HepG2 (cell line): ENCODE measurements around the gene SULT2A1. TPM values are rescaled to one million over a fixed set of nuclear protein-coding genes. Genes with fewer than 3 reads are reported as not detected.

Experiments
- ATAC-seq: fragments of 200-7000 bp; cut with Tn5 transposase; 3 replicates; pipeline ENCODE4 v1.9.1; 2020; ENCODE audit warnings: mild to moderate bottlenecking, moderate library complexity
- BruUV-seq: library from RNA; stranded (reverse); fragments of 400-500 nt; replicated peaks from 2 replicates; lab custom pipeline; 2021; lab: Mats Ljungman, UMichigan
- CTCF ChIA-PET: fragments of 300-600 bp; formaldehyde crosslinking; extraction: SDS; loops from one replicate; lab custom pipeline; 2021; ENCODE audit warnings: low total read pairs, inconsistent platforms, low intra/inter-chr PET ratio; lab: Yijun Ruan, JAX
- POLR2A ChIA-PET: fragments of 350-600 bp; sonication (Branson Sonifier 250); formaldehyde crosslinking; loops from one replicate; lab custom pipeline; 2020; ENCODE audit warnings: antibody characterized with exemption, inconsistent platforms; lab: Yijun Ruan, JAX
- DNase-seq: peaks from one replicate; pipeline ENCODE4 v3.0.0-alpha.2; 2015; ENCODE audit warnings: low spot score
- FAIRE-seq: peaks from 3 replicates; lab custom pipeline; 2011; peaks lifted over from hg19 to GRCh38; lab: Jason Lieb, UNC
- H2AFZ ChIP-seq: one replicate; pipeline ENCODE4 v1.6.1; 2011; ENCODE audit warnings: low read length, inconsistent platforms
- H3K27ac ChIP-seq: fragments of 300-600 bp; 3 replicates; pipeline ENCODE4 v1.8.0; 2011; ENCODE audit warnings: mixed run types, mild to moderate bottlenecking, mixed read lengths, low read length, inconsistent platforms; ENCODE audit not compliant: insufficient read depth; ENCODE audit errors: extremely low read length
- H3K27me3 ChIP-seq, 2 experiments: fragments of 200-600 bp in 1 of 2; 2 replicates in 1 of 2; 3 replicates in 1 of 2; pipeline versions ENCODE4 v1.6.0 to v1.8.0; 2011; ENCODE audit warnings: low read length in 2 of 2, mild to moderate bottlenecking in 2 of 2, moderate library complexity in 2 of 2, inconsistent platforms in 1 of 2; ENCODE audit not compliant: insufficient read depth in 2 of 2, control insufficient read depth in 1 of 2
- H3K36me3 ChIP-seq, 2 experiments: fragments of 200-600 bp in 1 of 2; replicated peaks in 1 of 2; 2 replicates in 1 of 2; 3 replicates in 1 of 2; pipeline versions ENCODE4 v1.5.1 to v1.8.0; 2011; ENCODE audit warnings: low read length in 2 of 2, inconsistent platforms in 1 of 2; ENCODE audit not compliant: insufficient read depth in 2 of 2, control insufficient read depth in 1 of 2
- H3K4me1 ChIP-seq: 2 replicates; pipeline ENCODE4 v1.5.1; 2012; ENCODE audit warnings: low read length, inconsistent platforms; ENCODE audit not compliant: insufficient read depth
- H3K4me2 ChIP-seq: 2 replicates; pipeline ENCODE4 v1.6.0; 2011; ENCODE audit warnings: low read depth, low read length, inconsistent platforms
- H3K4me3 ChIP-seq, 3 experiments: fragments of 200-600 bp in 1 of 3; sonication (generic), shearing (Covaris generic) in 1 of 3; replicated peaks in 1 of 3; 2 replicates each; pipeline ENCODE4 v1.5.1; 2011 to 2016; ENCODE audit warnings: low read length in 3 of 3, inconsistent platforms in 2 of 3, low read depth in 2 of 3, mild to moderate bottlenecking in 2 of 3, control low read depth in 1 of 3, mixed read lengths in 1 of 3; ENCODE audit not compliant: insufficient read depth in 1 of 3
- H3K79me2 ChIP-seq: one replicate; pipeline ENCODE4 v1.6.1; 2011; ENCODE audit warnings: low read length, inconsistent platforms; ENCODE audit not compliant: insufficient read depth
- H3K9ac ChIP-seq: 2 replicates; pipeline ENCODE4 v1.6.0; 2011; ENCODE audit warnings: mild to moderate bottlenecking, low read depth, low read length, inconsistent platforms; ENCODE audit not compliant: insufficient read depth
- H3K9me3 ChIP-seq: 2 replicates; pipeline ENCODE4 v1.5.1; 2012; ENCODE audit warnings: mild to moderate bottlenecking, low read length
- H4K20me1 ChIP-seq: 2 replicates; pipeline ENCODE4 v1.6.0; 2011; ENCODE audit warnings: inconsistent platforms, mild to moderate bottlenecking, low read length, moderate library complexity; ENCODE audit not compliant: insufficient read depth
- EEA1 ChIP-seq: sonication (generic); formaldehyde crosslinking; IDR thresholded peaks from 2 replicates; pipeline ENCODE4 v1.5.1; 2020; ENCODE audit warnings: mild to moderate bottlenecking, missing genetic modification reagents, borderline replicate concordance
- NFIC ChIP-seq: IDR thresholded peaks from 2 replicates; pipeline ENCODE4 v1.6.1; 2012; ENCODE audit warnings: mild to moderate bottlenecking, low read length, inconsistent platforms
- SIX1 ChIP-seq: sonication (generic); formaldehyde crosslinking; IDR thresholded peaks from 2 replicates; pipeline ENCODE4 v1.4.0; 2020; ENCODE audit warnings: missing genetic modification reagents, borderline replicate concordance
- TAF15 ChIP-seq: fragments of 200-400 bp; formaldehyde crosslinking; IDR thresholded peaks from one replicate; pipeline ENCODE4 v1.6.1; 2018; ENCODE audit warnings: mild to moderate bottlenecking, low read depth, low read length; ENCODE audit not compliant: poor library complexity, severe bottlenecking
- ZKSCAN8 ChIP-seq: IDR thresholded peaks from 2 replicates; pipeline ENCODE4 v1.6.1; 2016; ENCODE audit warnings: borderline replicate concordance, missing genetic modification reagents, missing compliant biosample characterization
- ZMYM2 ChIP-seq: sonication (generic); formaldehyde crosslinking; IDR thresholded peaks from 2 replicates; pipeline ENCODE4 v1.8.0; 2022; ENCODE audit warnings: mild to moderate bottlenecking, missing genetic modification reagents
- ZNF530 ChIP-seq: sonication (generic); formaldehyde crosslinking; IDR thresholded peaks from 2 replicates; pipeline ENCODE4 v1.5.0; 2020; ENCODE audit warnings: low read depth, mild to moderate bottlenecking, missing genetic modification reagents
- ZNF607 ChIP-seq: sonication (generic); formaldehyde crosslinking; IDR thresholded peaks from 2 replicates; pipeline ENCODE4 v1.5.1; 2020; ENCODE audit warnings: missing genetic modification reagents, mild to moderate bottlenecking, borderline replicate concordance
- ZNF703 ChIP-seq: sonication (generic); formaldehyde crosslinking; IDR thresholded peaks from 2 replicates; pipeline ENCODE4 v1.5.1; 2020; ENCODE audit warnings: missing genetic modification reagents, mild to moderate bottlenecking, moderate library complexity, borderline replicate concordance
- WGBS: methylation state at CpG from one replicate; pipeline ENCODE4 v1.1.6; 2017; ENCODE audit warnings: low lambda C conversion rate; 5-methylcytosine and 5-hydroxymethylcytosine counted together
- in situ Hi-C: cut with HindIII; loops from 2 replicates; pipeline ENCODE4 v1.10.0; 2017; ENCODE audit warnings: low pct_unique_long_range_greater_than_20kb; ENCODE audit not compliant: extremely low pct_ligation_motif_present
- intact Hi-C: fragments of 100-400 bp; cut with micrococcal nuclease; formaldehyde crosslinking; loops from one replicate; pipeline ENCODE4 v1.10.0; 2022; ENCODE audit not compliant: unreplicated experiment
- polyA plus RNA-seq, 8 experiments: library from polyadenylated mRNA; depleted of rRNA in 3 of 8; stranded (reverse) in 7 of 8; unstranded in 1 of 8; fragments of >200 nt; fragmentation: Illumina TruSeq in 4 of 8; extraction: Trizol in 4 of 8; gene quantifications; 2 replicates each; pipeline versions ENCODE4 v1.2.1 to v1.2.3, GENCODE V29; 2011 to 2016; ENCODE audit warnings: low read depth in 4 of 8, missing spikeins in 1 of 8, mixed read lengths in 1 of 8; ENCODE audit not compliant: insufficient read depth in 1 of 8
- total RNA-seq, 5 experiments: library from RNA; depleted of rRNA; stranded (reverse); fragments of >200 nt; fragmentation: Illumina TruSeq; extraction: Trizol; gene quantifications; 2 replicates each; pipeline ENCODE4 v1.2.3, GENCODE V29; 2016; ENCODE audit warnings: low read depth in 1 of 5
- TF ChIP-seq, protein P1 (sequence below): sonication (generic); formaldehyde crosslinking; IDR thresholded peaks from 2 replicates; pipeline ENCODE4 v1.8.0; 2022; ENCODE audit warnings: mild to moderate bottlenecking, missing genetic modification reagents, moderate library complexity
- TF ChIP-seq, protein P2 (sequence below): sonication (generic); formaldehyde crosslinking; IDR thresholded peaks from 2 replicates; pipeline ENCODE4 v1.5.0; 2020; ENCODE audit warnings: missing genetic modification reagents
- TF ChIP-seq, protein P3 (sequence below): sonication (generic); formaldehyde crosslinking; IDR thresholded peaks from 2 replicates; pipeline ENCODE4 v1.8.1; 2022; ENCODE audit warnings: low read depth, mild to moderate bottlenecking, missing genetic modification reagents
- TF ChIP-seq, protein P4 (sequence below): sonication (generic); formaldehyde crosslinking; IDR thresholded peaks from 2 replicates; pipeline ENCODE4 v1.5.1; 2020; ENCODE audit warnings: mild to moderate bottlenecking, missing genetic modification reagents, borderline replicate concordance

SULT2A1 gene
- total and polyA plus RNA-seq, 2 of the 13 experiments (the other 11 are each of a cell fraction or from before 2014, with no cell fraction given) = 137 to 193 TPM

DNA sequence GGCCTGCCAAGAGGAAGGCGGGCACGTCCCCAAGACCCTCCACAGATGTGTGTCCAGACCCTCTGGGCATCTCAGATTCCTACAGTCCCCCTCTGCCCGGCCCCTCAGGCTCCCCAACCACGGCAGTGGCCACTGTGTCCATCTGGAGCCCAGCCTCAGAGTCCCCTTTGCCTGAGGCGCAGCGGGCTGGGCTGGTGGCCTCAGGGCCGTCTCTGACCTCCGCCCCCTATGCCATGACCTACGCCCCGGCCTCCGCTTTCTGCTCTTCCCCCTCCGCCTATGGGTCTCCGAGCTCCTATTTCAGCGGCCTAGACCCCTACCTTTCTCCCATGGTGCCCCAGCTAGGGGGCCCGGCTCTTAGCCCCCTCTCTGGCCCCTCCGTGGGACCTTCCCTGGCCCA is 46.7 kb downstream of the SULT2A1 start:
- no peaks in the 10 kb centered on the region; the same call in 1 of the 2 replicates for H3K4me1 ChIP-seq
- intact Hi-C loops = no loop called here
- in situ Hi-C loops = no loop called here
- peaks cover 0 to 22% of the 10 kb centered on the region in 2 experiments; a peak in 3 of 5 replicates for H3K27me3 ChIP-seq
- TF ChIP-seq ZMYM2 (CRISPR knock-in tag) (no peak), NFIC (no peak), ZNF703 (CRISPR knock-in tag) (no peak), TAF15 (no peak), ZNF607 (CRISPR knock-in tag) (no peak), EEA1 (no peak), SIX1 (no peak), ZNF530 (CRISPR knock-in tag) (no peak), ZKSCAN8 (CRISPR knock-in tag) (no peak)
- TF ChIP-seq, protein P1, sequence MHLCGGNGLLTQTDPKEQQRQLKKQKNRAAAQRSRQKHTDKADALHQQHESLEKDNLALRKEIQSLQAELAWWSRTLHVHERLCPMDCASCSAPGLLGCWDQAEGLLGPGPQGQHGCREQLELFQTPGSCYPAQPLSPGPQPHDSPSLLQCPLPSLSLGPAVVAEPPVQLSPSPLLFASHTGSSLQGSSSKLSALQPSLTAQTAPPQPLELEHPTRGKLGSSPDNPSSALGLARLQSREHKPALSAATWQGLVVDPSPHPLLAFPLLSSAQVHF = no peak
- TF ChIP-seq, protein P2, sequence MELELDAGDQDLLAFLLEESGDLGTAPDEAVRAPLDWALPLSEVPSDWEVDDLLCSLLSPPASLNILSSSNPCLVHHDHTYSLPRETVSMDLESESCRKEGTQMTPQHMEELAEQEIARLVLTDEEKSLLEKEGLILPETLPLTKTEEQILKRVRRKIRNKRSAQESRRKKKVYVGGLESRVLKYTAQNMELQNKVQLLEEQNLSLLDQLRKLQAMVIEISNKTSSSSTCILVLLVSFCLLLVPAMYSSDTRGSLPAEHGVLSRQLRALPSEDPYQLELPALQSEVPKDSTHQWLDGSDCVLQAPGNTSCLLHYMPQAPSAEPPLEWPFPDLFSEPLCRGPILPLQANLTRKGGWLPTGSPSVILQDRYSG (CRISPR knock-in tag) = no peak
- TF ChIP-seq, protein P3, sequence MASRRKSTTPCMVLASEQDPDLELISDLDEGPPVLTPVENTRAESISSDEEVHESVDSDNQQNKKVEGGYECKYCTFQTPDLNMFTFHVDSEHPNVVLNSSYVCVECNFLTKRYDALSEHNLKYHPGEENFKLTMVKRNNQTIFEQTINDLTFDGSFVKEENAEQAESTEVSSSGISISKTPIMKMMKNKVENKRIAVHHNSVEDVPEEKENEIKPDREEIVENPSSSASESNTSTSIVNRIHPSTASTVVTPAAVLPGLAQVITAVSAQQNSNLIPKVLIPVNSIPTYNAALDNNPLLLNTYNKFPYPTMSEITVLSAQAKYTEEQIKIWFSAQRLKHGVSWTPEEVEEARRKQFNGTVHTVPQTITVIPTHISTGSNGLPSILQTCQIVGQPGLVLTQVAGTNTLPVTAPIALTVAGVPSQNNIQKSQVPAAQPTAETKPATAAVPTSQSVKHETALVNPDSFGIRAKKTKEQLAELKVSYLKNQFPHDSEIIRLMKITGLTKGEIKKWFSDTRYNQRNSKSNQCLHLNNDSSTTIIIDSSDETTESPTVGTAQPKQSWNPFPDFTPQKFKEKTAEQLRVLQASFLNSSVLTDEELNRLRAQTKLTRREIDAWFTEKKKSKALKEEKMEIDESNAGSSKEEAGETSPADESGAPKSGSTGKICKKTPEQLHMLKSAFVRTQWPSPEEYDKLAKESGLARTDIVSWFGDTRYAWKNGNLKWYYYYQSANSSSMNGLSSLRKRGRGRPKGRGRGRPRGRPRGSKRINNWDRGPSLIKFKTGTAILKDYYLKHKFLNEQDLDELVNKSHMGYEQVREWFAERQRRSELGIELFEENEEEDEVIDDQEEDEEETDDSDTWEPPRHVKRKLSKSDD = no peak
- TF ChIP-seq, protein P4, sequence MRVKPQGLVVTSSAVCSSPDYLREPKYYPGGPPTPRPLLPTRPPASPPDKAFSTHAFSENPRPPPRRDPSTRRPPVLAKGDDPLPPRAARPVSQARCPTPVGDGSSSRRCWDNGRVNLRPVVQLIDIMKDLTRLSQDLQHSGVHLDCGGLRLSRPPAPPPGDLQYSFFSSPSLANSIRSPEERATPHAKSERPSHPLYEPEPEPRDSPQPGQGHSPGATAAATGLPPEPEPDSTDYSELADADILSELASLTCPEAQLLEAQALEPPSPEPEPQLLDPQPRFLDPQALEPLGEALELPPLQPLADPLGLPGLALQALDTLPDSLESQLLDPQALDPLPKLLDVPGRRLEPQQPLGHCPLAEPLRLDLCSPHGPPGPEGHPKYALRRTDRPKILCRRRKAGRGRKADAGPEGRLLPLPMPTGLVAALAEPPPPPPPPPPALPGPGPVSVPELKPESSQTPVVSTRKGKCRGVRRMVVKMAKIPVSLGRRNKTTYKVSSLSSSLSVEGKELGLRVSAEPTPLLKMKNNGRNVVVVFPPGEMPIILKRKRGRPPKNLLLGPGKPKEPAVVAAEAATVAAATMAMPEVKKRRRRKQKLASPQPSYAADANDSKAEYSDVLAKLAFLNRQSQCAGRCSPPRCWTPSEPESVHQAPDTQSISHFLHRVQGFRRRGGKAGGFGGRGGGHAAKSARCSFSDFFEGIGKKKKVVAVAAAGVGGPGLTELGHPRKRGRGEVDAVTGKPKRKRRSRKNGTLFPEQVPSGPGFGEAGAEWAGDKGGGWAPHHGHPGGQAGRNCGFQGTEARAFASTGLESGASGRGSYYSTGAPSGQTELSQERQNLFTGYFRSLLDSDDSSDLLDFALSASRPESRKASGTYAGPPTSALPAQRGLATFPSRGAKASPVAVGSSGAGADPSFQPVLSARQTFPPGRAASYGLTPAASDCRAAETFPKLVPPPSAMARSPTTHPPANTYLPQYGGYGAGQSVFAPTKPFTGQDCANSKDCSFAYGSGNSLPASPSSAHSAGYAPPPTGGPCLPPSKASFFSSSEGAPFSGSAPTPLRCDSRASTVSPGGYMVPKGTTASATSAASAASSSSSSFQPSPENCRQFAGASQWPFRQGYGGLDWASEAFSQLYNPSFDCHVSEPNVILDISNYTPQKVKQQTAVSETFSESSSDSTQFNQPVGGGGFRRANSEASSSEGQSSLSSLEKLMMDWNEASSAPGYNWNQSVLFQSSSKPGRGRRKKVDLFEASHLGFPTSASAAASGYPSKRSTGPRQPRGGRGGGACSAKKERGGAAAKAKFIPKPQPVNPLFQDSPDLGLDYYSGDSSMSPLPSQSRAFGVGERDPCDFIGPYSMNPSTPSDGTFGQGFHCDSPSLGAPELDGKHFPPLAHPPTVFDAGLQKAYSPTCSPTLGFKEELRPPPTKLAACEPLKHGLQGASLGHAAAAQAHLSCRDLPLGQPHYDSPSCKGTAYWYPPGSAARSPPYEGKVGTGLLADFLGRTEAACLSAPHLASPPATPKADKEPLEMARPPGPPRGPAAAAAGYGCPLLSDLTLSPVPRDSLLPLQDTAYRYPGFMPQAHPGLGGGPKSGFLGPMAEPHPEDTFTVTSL = no peak
- H3K27ac ChIP-seq = no peak overlapping the region
- CTCF ChIA-PET = no interaction called here
- no peak for ATAC-seq
- no peak for DNase-seq
- POLR2A ChIA-PET = no interaction called here
- peak overlapping the region; percentile 39; the same call in 1 of the 2 replicates for H3K4me2 ChIP-seq
- H3K9me3 ChIP-seq = no peaks in the 10 kb centered on the region
- no peak overlapping the region for H3K4me3 ChIP-seq
- H3K9ac ChIP-seq = no peak overlapping the region
- FAIRE-seq = no peak
- 41% methylated on average over 10 of the region's 16 CpGs for WGBS
- no peaks in the 10 kb centered on the region for H3K36me3 ChIP-seq
- BruUV-seq = no TSS peak
- H4K20me1 ChIP-seq = no peaks in the 10 kb centered on the region
- H2AFZ ChIP-seq = no peak overlapping the region
- H3K79me2 ChIP-seq = no peaks in the 10 kb centered on the region
